GM06990 (cell line): Measurements from ENCODE around the gene ENPP6.

Source experiments
- DNase-seq: peaks from one replicate; pipeline ENCODE4 v3.0.0-alpha.2; 2011; ENCODE audit not compliant: insufficient read length; ENCODE audit errors: extremely low read depth
- H3K27me3 ChIP-seq: replicated peaks from 2 replicates; pipeline ENCODE4 v1.6.0; 2011; ENCODE audit warnings: low read length; ENCODE audit not compliant: control insufficient read depth, insufficient read depth
- H3K36me3 ChIP-seq: 2 replicates; pipeline ENCODE4 v1.5.1; 2011; ENCODE audit warnings: low read length; ENCODE audit not compliant: control insufficient read depth, insufficient read depth
- H3K4me3 ChIP-seq: replicated peaks from 2 replicates; pipeline ENCODE4 v1.5.1; 2011; ENCODE audit warnings: low read depth, mild to moderate bottlenecking, control low read depth, low read length
- TF ChIP-seq, protein P1 (sequence below): IDR thresholded peaks from 2 replicates; pipeline ENCODE4 v1.5.1; 2011; ENCODE audit warnings: low read length, control low read depth, mild to moderate bottlenecking, inconsistent platforms; ENCODE audit not compliant: insufficient read depth, poor library complexity, severe bottlenecking

The ENPP6 gene

DNA sequence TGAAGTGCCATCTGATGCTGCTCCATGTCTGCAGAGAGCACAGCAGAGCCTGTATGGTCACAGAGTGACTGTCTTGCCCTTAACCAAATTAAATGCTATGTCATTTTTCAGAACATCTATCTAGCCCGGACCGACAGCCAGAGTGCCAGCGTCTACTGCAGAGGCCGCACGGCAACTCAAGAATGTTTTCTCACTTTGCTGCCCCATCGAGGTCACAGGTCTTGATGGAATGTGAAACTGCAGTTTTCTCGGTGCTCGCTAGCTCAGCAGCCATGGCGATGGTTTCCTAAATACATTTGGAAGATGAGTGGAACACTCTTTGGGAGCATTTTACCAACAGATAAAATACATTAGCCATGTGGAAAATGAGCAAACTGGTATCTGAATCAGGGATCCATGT lies 125.7 kb downstream of the ENPP6 start:
- H3K27me3 ChIP-seq: no peaks in the 10 kb centered on the region
- no peak overlapping the region for H3K4me3 ChIP-seq
- H3K36me3 ChIP-seq: no peaks in the 10 kb centered on the region
- TF ChIP-seq, protein P1, sequence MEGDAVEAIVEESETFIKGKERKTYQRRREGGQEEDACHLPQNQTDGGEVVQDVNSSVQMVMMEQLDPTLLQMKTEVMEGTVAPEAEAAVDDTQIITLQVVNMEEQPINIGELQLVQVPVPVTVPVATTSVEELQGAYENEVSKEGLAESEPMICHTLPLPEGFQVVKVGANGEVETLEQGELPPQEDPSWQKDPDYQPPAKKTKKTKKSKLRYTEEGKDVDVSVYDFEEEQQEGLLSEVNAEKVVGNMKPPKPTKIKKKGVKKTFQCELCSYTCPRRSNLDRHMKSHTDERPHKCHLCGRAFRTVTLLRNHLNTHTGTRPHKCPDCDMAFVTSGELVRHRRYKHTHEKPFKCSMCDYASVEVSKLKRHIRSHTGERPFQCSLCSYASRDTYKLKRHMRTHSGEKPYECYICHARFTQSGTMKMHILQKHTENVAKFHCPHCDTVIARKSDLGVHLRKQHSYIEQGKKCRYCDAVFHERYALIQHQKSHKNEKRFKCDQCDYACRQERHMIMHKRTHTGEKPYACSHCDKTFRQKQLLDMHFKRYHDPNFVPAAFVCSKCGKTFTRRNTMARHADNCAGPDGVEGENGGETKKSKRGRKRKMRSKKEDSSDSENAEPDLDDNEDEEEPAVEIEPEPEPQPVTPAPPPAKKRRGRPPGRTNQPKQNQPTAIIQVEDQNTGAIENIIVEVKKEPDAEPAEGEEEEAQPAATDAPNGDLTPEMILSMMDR: no peak
- DNase-seq: no peak

GRCh38 chr4:184090571-184090970 lies 127.1 kb downstream of the ENPP6 start:
- H3K27me3 ChIP-seq: no peaks in the 10 kb centered on the region
- TF ChIP-seq, protein P1: no peak
- no peak overlapping the region for H3K4me3 ChIP-seq
- H3K36me3 ChIP-seq: no peaks in the 10 kb centered on the region
- DNase-seq: no peak

DNA sequence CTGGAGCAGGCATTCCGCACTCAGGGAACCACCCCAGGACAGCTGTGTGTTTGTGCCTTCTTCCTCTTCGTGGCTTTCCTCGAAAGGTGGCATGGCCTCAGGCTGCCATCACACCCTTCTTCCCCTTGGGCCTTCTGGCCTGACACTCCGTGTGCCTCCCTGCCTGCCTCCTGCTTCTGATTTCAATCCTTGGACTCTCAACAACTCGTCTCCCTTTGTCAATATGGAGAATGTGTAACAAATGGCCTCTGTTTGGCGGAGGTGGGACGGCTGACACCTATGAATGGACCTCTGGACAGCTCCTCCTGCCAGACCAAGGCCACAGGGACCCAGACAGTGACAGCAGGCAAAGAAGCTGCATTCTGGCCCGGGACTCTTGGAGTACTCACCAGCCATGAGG lies 137.0 kb downstream of the ENPP6 start:
- DNase-seq: no peak
- no peak overlapping the region for H3K4me3 ChIP-seq
- TF ChIP-seq, protein P1: no peak
- H3K36me3 ChIP-seq: no peaks in the 10 kb centered on the region
- H3K27me3 ChIP-seq: peaks cover 2% of the 10 kb centered on the region

DNA sequence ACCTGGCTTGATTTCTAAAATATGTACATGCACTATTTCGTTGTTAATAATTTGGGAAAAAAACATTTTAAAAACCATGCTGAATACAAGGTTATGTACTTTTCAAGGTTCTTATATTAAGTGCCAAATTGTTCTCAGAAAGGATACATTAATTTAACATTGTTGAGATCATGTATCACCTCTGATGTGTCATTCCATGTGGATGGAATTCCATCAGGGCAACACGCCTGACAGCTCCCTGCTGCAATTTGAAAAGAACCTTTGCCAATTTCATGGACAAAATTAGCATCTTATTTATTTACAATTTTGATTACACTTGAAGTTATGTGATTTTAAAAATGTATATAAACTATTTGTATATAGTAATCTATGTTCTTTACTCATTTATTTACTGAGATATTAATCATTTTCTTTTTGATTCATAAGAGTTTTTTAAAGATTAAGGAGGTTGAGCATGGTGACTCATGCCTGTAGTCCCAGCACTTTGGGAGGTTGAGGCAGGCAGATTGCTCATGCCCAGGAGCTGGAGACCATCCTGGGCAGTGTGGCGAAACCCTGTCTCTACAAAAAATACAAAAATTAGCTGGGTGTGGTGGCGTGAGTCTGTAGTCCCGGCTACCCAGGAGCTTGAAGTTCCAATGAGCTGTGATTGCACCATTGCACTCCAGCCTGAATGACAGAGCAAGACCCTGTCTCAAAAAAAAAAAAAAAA lies 142.8 kb downstream of the ENPP6 start:
- Histone ChIP-seq H3K4me3 (no peak overlapping the region), H3K27me3 (peaks cover 2% of the 10 kb centered on the region), H3K36me3 (no peaks in the 10 kb centered on the region)
- DNase-seq: no peak
- TF ChIP-seq, protein P1: no peak

GRCh38 chr4:184067931-184068554 lies 149.6 kb downstream of the ENPP6 start:
- TF ChIP-seq, protein P1: no peak
- no peaks in the 10 kb centered on the region for H3K27me3 ChIP-seq
- H3K4me3 ChIP-seq: no peak overlapping the region
- no peaks in the 10 kb centered on the region for H3K36me3 ChIP-seq
- DNase-seq: no peak
